Fibroblast of villous mesenchyme (primary cell): ENCODE data around the gene MCCD1. TPM values are rescaled to one million over a fixed set of nuclear protein-coding genes. Genes with fewer than 3 reads are reported as not detected.

Experiments
- DNase-seq: peaks from one replicate; pipeline ENCODE4 v3.0.0-alpha.2; 2010; ENCODE audit warnings: low read depth
- H3K4me3 ChIP-seq: 2 replicates; pipeline ENCODE4 v1.5.1; 2011; ENCODE audit warnings: low read depth, mild to moderate bottlenecking, low read length
- total RNA-seq: library from RNA; depleted of rRNA; stranded (reverse); fragments of >200 nt; gene quantifications from 2 replicates; pipeline ENCODE4 v1.2.3, GENCODE V29; 2012
- TF ChIP-seq, protein P1 (sequence below): IDR thresholded peaks from 2 replicates; pipeline ENCODE4 v1.5.1; 2012; ENCODE audit warnings: low read depth, mild to moderate bottlenecking, low read length; ENCODE audit not compliant: insufficient read depth

Gene MCCD1
- total RNA-seq, 1 donor: not detected

DNA sequence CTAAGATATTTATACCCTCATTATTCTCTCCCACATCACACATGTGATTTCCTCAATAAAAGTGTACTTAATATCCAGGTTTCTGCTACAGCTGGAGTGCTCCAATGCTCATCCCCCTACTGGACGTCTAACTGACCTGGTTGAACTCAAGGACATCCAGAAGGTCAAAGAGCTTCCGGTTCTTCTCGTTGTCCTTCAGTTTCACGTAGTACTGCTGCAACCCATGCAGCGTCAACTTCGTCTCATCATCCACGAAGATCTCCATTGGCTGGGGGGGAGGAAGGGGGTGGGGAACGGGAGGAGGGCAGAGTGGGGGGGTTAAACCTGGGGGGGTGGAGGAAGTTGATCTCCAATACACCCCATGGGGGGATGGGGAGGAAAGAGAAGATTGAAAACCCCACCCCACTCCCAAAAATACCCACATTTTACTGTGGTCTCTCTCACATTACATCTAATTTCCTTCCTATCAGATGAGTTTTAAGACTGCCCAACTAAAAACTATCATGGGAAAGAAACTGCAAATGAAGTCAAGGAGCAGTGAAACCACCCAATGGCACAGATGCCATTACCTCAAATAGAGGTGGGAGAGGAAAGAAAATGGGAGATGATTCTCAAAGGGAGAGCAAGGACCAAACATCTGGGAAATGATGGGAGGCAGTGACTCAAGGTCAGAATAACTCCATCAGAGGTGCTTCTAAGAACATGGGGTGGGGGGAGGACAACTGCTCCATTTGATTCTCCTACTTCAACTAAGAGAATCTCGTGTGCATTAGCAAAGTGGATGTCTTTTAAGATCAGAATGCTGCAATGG, 4.1 kb downstream of the MCCD1 start:
- DNase-seq: no peak
- H3K4me3 ChIP-seq: no peak overlapping the region
- TF ChIP-seq, protein P1, sequence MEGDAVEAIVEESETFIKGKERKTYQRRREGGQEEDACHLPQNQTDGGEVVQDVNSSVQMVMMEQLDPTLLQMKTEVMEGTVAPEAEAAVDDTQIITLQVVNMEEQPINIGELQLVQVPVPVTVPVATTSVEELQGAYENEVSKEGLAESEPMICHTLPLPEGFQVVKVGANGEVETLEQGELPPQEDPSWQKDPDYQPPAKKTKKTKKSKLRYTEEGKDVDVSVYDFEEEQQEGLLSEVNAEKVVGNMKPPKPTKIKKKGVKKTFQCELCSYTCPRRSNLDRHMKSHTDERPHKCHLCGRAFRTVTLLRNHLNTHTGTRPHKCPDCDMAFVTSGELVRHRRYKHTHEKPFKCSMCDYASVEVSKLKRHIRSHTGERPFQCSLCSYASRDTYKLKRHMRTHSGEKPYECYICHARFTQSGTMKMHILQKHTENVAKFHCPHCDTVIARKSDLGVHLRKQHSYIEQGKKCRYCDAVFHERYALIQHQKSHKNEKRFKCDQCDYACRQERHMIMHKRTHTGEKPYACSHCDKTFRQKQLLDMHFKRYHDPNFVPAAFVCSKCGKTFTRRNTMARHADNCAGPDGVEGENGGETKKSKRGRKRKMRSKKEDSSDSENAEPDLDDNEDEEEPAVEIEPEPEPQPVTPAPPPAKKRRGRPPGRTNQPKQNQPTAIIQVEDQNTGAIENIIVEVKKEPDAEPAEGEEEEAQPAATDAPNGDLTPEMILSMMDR: no peak

DNA sequence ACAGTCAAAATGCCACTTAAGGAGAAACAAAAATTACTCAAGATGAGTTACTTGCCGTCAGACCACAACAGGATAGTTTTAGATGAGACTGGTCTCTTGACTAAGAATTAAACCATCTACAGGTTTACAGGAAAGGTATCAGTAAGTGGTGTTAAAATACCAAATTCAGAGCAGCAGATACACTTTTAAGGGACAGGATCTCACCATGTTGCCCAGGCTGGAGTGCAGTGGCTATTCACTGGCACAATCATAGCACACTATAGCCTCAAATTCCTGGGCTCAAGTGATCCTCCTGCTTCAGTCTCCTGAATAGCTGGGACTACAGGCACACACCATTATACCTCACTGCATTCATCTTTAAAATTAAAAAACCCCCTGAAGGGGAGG, 4.7 kb downstream of the MCCD1 start:
- no peak overlapping the region for H3K4me3 ChIP-seq

DNA sequence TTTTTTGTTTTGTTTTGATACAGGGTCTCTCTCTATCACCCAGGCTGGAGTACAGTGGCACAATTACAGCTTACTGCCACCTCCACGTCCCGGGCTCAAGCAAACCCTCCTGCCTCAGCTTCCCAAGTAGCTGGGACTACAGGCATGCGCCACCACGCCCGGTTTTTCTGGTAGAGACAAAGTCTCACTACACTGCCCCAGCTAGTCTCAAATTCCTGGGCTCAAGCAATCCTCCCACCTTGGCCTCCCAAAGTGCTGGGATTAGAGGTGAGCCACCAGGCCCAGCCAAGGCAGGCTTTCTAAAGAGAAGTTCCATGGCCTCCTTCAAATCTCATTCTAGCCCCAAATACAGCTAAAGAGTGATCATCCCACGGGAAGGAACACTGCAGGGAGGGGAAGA, 5.2 kb downstream of the MCCD1 start:
- TF ChIP-seq, protein P1: no peak
- no peak overlapping the region for H3K4me3 ChIP-seq
- no peak for DNase-seq

More for the DNA sequence above, 4.7 kb downstream of the MCCD1 start:
- DNase-seq: no peak
- TF ChIP-seq, protein P1: no peak

DNA sequence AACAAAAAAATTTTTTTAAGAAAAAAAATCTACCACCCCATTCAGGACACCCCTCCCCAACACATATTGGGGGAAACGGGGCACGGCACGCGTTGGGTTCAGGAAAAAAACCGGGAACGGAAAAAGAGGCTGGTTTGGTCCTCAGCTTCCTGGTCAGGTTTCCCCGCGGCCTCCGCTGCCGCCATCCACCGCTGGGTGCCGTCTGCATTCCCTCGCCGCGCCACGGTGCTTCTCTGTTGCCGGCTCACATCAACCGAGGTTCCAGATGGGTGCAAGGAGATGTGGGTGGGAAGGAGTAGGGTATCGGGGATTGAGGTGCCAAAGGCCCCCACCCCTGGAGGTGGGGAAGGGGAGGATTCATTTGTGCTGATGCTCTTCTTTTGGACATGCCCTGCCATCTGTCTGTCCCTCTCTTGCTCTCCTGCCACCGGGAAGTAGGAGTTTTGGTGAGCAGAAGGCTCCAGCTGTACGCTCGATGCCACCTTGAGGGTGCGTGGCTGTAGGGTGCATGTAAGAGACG, 5.8 kb downstream of the MCCD1 start:
- no peak for DNase-seq
- TF ChIP-seq, protein P1: no peak
- H3K4me3 ChIP-seq: no peak overlapping the region

DNA sequence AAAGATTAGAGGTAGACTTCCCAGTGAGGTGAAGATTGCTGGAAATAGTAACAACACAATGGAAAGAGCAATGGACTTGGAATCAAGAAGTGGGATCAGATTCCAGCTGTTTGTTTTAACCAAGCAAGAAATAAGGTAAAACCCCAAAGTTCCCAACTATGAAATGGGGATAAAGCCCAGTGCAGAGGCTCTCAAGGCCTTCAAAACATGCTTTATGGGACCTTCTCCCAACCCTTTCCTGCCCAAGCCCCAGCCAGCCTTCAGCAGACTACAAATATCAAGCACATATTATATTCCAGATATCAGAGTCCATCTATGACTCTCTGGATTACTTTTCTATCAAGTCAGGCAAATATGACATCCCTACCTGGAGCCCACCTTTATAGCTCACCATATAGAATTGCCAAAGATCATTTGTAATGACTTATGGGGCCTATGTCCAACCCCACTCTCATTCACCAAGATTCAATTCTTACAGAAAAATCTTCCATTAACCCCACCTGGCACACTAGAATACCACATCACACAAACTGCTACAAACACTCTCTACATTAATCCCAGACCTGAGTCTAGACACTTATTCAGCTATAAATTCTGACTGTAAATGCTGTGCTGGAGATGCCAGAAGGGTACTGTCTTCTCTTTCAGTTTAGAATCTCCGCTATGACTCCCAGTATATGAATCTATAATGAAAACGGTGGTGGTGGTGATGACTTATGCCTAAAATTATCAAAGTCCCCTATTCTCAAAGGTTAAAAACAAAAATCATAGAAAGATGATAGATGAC, 7.0 kb downstream of the MCCD1 start:
- no peak overlapping the region for H3K4me3 ChIP-seq
- TF ChIP-seq, protein P1: no peak
- DNase-seq: no peak

DNA sequence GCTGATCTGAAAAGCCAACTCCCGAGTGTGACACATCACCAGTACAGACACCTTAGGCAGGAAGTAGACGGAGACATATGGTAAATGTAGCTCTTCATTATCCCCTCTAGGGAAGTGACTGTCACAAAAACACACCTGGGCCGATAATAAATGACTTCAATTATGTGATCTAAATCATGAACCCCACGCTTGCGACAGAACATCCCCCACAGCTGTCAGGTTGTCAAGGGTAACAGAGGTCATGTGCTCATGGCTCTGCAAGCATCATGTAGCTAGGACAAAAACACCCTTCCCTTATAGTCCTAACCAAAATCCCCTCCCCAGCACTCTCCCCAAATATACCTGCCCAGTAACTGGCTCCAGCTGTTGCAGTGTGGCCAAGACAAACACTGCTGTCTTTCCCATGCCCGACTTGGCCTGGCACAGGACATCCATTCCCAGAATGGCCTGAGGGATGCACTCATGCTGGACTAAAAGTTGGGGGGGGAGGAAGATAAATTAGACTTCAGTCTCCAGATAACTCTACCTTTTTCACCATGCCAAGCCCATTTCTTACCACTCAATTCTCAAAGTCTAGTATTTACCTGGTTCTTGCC, 10.1 kb downstream of the MCCD1 start:
- TF ChIP-seq, protein P1: no peak
- H3K4me3 ChIP-seq: peak overlapping the region; percentile 73
- no peak for DNase-seq
